Fibroblast of skin of scalp (primary cell): ENCODE results near the gene PTPRN2.
"Not testable (repeated sequence)": the region's sequence is repeated elsewhere in the genome, so short reads cannot be mapped to it uniquely, and the experiment has no call there.

ENCODE experiments used
- DNase-seq: peaks from one replicate; pipeline ENCODE4 v3.0.0-alpha.2; 2013

PTPRN2 gene

GRCh38 chr7:158039270-158039669 is 548.4 kb downstream of the PTPRN2 start:
- DNase-seq: no peak

GRCh38 chr7:158037211-158037610 is 550.4 kb downstream of the PTPRN2 start:
- no peak for DNase-seq

- no peak for DNase-seq
Measured at GRCh38 chr7:158035343-158035742, 552.3 kb downstream of the PTPRN2 start.

- no peak for DNase-seq
Measured at GRCh38 chr7:158034571-158034970, 553.1 kb downstream of the PTPRN2 start.

- not testable (repeated sequence) for DNase-seq
Measured at GRCh38 chr7:158033925-158034324, 553.7 kb downstream of the PTPRN2 start.

- DNase-seq: no peak
Measured at GRCh38 chr7:158033196-158033595, 554.4 kb downstream of the PTPRN2 start.

GRCh38 chr7:158032561-158033115 is 555.0 kb downstream of the PTPRN2 start:
- DNase-seq: no peak

GRCh38 chr7:158031867-158032308 is 555.7 kb downstream of the PTPRN2 start:
- DNase-seq: no peak

- DNase-seq: no peak
Measured at GRCh38 chr7:158030566-158030965, 557.1 kb downstream of the PTPRN2 start.

- DNase-seq: no peak
Measured at GRCh38 chr7:158030071-158030470, 557.6 kb downstream of the PTPRN2 start.

- no peak for DNase-seq
Measured at GRCh38 chr7:158029509-158029908, 558.1 kb downstream of the PTPRN2 start.

- DNase-seq: no peak
Measured at GRCh38 chr7:158028971-158029370, 558.7 kb downstream of the PTPRN2 start.

- no peak for DNase-seq
Measured at GRCh38 chr7:158028290-158028941, 559.2 kb downstream of the PTPRN2 start.

- no peak for DNase-seq
Measured at GRCh38 chr7:158027646-158028045, 560.0 kb downstream of the PTPRN2 start.

- no peak for DNase-seq
Measured at GRCh38 chr7:158026636-158027265, 560.9 kb downstream of the PTPRN2 start.

- DNase-seq: no peak
Measured at GRCh38 chr7:158025686-158026600, 561.7 kb downstream of the PTPRN2 start.

GRCh38 chr7:158024881-158025280 is 562.7 kb downstream of the PTPRN2 start:
- DNase-seq: no peak

- DNase-seq: no peak
Measured at GRCh38 chr7:158024351-158024715, 563.3 kb downstream of the PTPRN2 start.

GRCh38 chr7:158023681-158024350 is 563.8 kb downstream of the PTPRN2 start:
- DNase-seq: no peak

- no peak for DNase-seq
Measured at GRCh38 chr7:158023157-158023556, 564.5 kb downstream of the PTPRN2 start.

GRCh38 chr7:158022601-158023000 is 565.0 kb downstream of the PTPRN2 start:
- DNase-seq: no peak

- no peak for DNase-seq
Measured at GRCh38 chr7:158021836-158022235, 565.8 kb downstream of the PTPRN2 start.

GRCh38 chr7:158020706-158021095 is 566.9 kb downstream of the PTPRN2 start:
- DNase-seq: no peak
